ENCODE measurements around the gene C1GALT1C1L. TPM values are rescaled to one million over a fixed set of nuclear protein-coding genes. Genes with fewer than 3 reads are reported as not detected.
A peak's percentile ranks its signal among the peaks of the same experiment; 100 is the strongest.

The C1GALT1C1L gene
- not detected for total RNA-seq

- DNase-seq (ENCODE audit: low spot score), result no peak
- Mint-ChIP-seq H3K27ac (no peak within 1 kb of the TSS), H3K27me3 (peaks cover 24 to 40% of the 10 kb centered on the region in 2 donors), H3K36me3 (no peaks in the 10 kb centered on the region), H3K4me1 (ENCODE audit: low read depth in 2 of 2) (peaks cover 3 to 7% of the 10 kb centered on the region in 2 donors), H3K9me3 (no peaks in the 10 kb centered on the region), H3K4me3 (peak within 1 kb of the TSS; percentile 55)
- peak; percentile 43 to 52 for ATAC-seq
These were observed at the start of gene C1GALT1C1L for GRCh38 chr2:43676322-43677050. TSS of gene C1GALT1C1L (minus strand) at chr2:43676429. CDS start at chr2:43676322, 107 bp downstream.

DNA sequence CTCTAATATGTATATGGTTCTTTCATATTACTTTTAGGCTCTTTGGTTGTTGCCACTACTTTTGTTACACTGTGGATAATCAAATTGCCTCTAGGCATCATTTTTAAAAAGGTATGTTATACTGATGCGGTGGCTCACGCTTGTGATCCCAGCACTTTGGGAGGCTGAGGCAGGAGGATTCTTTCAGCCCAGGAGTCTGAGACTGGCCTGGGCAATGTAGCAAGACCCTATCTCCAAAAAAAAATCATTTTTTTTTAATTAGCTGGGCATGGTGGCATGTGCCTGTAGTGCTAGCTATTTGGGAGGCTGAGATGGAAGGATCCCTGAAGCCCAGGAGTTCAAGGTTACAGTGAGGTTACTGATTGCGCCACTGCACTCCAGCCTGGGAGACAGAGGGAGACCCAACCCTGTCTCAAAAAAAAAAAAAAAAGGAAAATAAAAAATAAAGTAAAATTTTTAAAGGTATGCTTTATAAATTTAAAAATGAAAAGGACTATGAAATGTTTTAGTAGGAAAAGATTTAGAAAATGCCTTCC lies 49.5 kb upstream of the C1GALT1C1L start:
- H3K36me3 Mint-ChIP-seq, result no peaks in the 10 kb centered on the region
- ATAC-seq (no peak), DNase-seq (ENCODE audit: low spot score) (no peak)
- H3K4me3 Mint-ChIP-seq, result no peak overlapping the region
- H3K27ac Mint-ChIP-seq, result no peak overlapping the region
- no peaks in the 10 kb centered on the region for H3K4me1 Mint-ChIP-seq (ENCODE audit: low read depth in 2 of 2)
- H3K9me3 Mint-ChIP-seq, result no peaks in the 10 kb centered on the region
- H3K27me3 Mint-ChIP-seq, result peaks cover 13 to 17% of the 10 kb centered on the region in 2 donors

DNA sequence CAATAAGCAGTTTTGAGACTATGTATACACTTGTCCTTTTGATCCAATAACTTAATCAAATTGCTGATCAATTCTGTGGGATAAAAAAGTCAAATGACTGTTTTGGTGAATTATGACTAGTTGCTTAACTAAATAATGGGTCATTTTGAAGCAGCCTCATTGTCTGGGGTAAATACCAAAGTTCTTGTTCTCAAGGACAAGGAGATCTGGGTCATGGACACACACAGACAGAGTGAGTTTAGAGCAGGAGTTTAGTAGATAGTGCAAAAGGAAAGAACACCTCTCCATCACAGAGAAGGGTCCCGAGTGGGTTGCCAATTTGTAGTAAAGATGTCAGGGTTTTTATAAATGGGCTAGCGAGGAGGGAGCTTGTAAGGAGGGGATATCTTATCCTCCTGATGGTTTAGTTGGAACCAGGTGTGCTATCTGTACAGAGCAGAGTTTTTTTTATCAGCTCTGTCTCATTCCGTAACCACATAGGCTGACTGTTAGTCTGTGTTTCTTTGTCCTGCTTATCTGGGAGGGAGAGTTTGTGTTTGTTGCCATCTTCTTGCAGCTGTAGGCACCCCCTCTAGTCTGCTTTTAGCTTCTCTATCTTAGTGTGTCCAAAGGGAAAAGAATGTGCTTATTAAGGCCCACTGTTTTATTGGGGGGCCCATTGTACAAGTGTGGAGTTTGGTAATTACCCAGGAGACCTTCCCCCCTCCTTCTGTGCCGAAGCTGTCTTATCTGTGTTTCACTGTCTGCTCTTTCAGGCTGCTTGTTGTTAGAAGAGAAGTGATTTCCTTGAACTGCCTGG lies 48.7 kb upstream of the C1GALT1C1L start:
- Mint-ChIP-seq H3K27ac (no peak overlapping the region), H3K9me3 (no peaks in the 10 kb centered on the region), H3K36me3 (no peaks in the 10 kb centered on the region), H3K4me1 (ENCODE audit: low read depth in 2 of 2) (no peaks in the 10 kb centered on the region), H3K27me3 (peaks cover 13 to 15% of the 10 kb centered on the region in 2 donors), H3K4me3 (no peak overlapping the region)
- DNase-seq (ENCODE audit: low spot score), result no peak
- ATAC-seq, result peak in 1 of 2 donors; percentile 48

- no peak overlapping the region for H3K4me3 Mint-ChIP-seq
- DNase-seq (ENCODE audit: low spot score) (no peak), ATAC-seq (no peak)
- H3K36me3 Mint-ChIP-seq, result no peaks in the 10 kb centered on the region
- no peaks in the 10 kb centered on the region for H3K9me3 Mint-ChIP-seq
- peaks cover 24 to 39% of the 10 kb centered on the region in 2 donors for H3K27me3 Mint-ChIP-seq
- no peak overlapping the region for H3K27ac Mint-ChIP-seq
- no peaks in the 10 kb centered on the region for H3K4me1 Mint-ChIP-seq (ENCODE audit: low read depth in 2 of 2)
These were observed 42.4 kb upstream of the C1GALT1C1L start for GRCh38 chr2:43718530-43719124.

DNA sequence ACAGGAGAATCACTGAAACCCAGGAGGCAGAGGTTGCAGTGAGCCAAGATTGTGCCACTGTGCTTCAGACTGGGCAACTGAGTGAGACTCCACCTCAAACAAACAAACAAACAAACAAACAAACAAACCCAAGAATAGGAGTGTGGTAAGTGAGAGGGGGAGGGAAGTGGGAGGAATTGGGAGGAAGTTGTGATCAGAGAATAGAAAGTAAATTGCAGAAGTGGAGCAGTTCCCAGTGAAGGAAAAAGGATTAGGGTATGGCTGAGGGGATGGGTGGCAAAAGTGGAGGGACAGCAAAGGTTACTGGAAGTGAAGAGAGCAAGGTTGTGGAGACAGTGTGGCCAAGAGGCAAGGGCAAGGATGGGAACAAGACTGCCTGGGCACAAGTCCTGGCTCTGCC lies 41.1 kb upstream of the C1GALT1C1L start:
- no peak overlapping the region for H3K27ac Mint-ChIP-seq
- H3K4me1 Mint-ChIP-seq (ENCODE audit: low read depth in 2 of 2), result no peaks in the 10 kb centered on the region
- no peaks in the 10 kb centered on the region for H3K9me3 Mint-ChIP-seq
- peaks cover 20 to 39% of the 10 kb centered on the region in 2 donors for H3K27me3 Mint-ChIP-seq
- no peaks in the 10 kb centered on the region for H3K36me3 Mint-ChIP-seq
- no peak overlapping the region for H3K4me3 Mint-ChIP-seq
- DNase-seq (ENCODE audit: low spot score), result no peak
- ATAC-seq, result peak in 1 of 2 donors; percentile 6

- Mint-ChIP-seq H3K4me3 (no peak overlapping the region), H3K36me3 (no peaks in the 10 kb centered on the region), H3K4me1 (ENCODE audit: low read depth in 2 of 2) (no peaks in the 10 kb centered on the region), H3K27me3 (peaks cover 15 to 47% of the 10 kb centered on the region in 2 donors), H3K27ac (no peak overlapping the region), H3K9me3 (no peaks in the 10 kb centered on the region)
- DNase-seq (ENCODE audit: low spot score) (no peak), ATAC-seq (no peak)
These were observed 39.3 kb upstream of the C1GALT1C1L start for GRCh38 chr2:43715300-43716098.

- Mint-ChIP-seq H3K4me3 (no peak overlapping the region), H3K4me1 (ENCODE audit: low read depth in 2 of 2) (no peaks in the 10 kb centered on the region), H3K9me3 (no peaks in the 10 kb centered on the region), H3K36me3 (no peaks in the 10 kb centered on the region), H3K27me3 (peaks cover 15 to 59% of the 10 kb centered on the region in 2 donors), H3K27ac (no peak overlapping the region)
- DNase-seq (ENCODE audit: low spot score), result no peak
- no peak for ATAC-seq
These were observed 37.9 kb upstream of the C1GALT1C1L start for GRCh38 chr2:43714164-43714563.

DNA sequence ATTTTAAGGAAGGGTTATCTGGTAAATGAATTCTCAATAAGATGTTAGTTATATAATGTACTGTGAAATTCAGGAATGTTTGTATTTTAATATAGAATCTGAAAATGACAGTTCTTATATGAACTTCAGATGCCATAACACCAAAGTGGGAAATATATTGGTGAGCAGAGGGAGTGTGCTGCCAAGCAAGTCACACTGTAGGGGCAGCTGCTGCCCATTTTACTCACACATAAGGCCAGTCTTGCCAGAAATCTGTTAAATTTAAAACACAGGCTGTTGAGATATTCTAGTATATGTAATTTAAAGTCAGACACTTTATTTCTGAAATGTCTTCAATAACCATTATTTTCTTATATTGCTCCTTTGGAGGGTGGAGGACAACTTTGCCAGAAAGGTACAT lies 34.6 kb upstream of the C1GALT1C1L start:
- no peaks in the 10 kb centered on the region for H3K4me1 Mint-ChIP-seq (ENCODE audit: low read depth in 2 of 2)
- H3K9me3 Mint-ChIP-seq, result no peaks in the 10 kb centered on the region
- no peak overlapping the region for H3K4me3 Mint-ChIP-seq
- DNase-seq (ENCODE audit: low spot score) (no peak), ATAC-seq (no peak)
- H3K36me3 Mint-ChIP-seq, result no peaks in the 10 kb centered on the region
- no peak overlapping the region for H3K27ac Mint-ChIP-seq
- peaks cover 16 to 52% of the 10 kb centered on the region in 2 donors for H3K27me3 Mint-ChIP-seq

DNA sequence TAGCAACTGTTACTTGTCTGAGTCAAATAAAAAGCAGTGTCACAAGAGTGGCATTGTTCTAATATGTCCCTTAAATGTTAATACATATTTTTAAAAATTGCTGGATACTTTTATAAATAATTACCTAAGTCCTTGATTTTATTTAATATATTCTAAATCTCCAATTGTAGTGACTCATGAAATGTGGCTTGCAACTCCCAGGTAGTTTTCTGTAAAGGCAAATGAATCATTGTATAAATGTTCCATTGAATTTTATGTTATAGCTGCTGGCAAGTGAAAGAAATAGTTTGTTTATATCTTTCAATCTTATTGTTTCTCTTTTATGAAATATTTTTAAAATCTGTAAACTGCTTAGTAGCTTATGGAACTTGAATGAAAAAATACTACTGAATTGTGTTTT lies 32.7 kb upstream of the C1GALT1C1L start:
- Mint-ChIP-seq H3K27ac (no peak overlapping the region), H3K4me1 (ENCODE audit: low read depth in 2 of 2) (no peaks in the 10 kb centered on the region), H3K9me3 (no peaks in the 10 kb centered on the region), H3K36me3 (no peaks in the 10 kb centered on the region), H3K27me3 (peaks cover 11 to 39% of the 10 kb centered on the region in 2 donors), H3K4me3 (no peak overlapping the region)
- no peak for DNase-seq (ENCODE audit: low spot score)
- ATAC-seq, result no peak

GRCh38 chr2:43708178-43708577 lies 31.9 kb upstream of the C1GALT1C1L start:
- no peaks in the 10 kb centered on the region for H3K9me3 Mint-ChIP-seq
- H3K27ac Mint-ChIP-seq, result no peak overlapping the region
- peaks cover 11 to 39% of the 10 kb centered on the region in 2 donors for H3K27me3 Mint-ChIP-seq
- DNase-seq (ENCODE audit: low spot score), result no peak
- no peaks in the 10 kb centered on the region for H3K36me3 Mint-ChIP-seq
- no peaks in the 10 kb centered on the region for H3K4me1 Mint-ChIP-seq (ENCODE audit: low read depth in 2 of 2)
- H3K4me3 Mint-ChIP-seq, result no peak overlapping the region
- ATAC-seq, result no peak

GRCh38 chr2:43707255-43708015 lies 31.2 kb upstream of the C1GALT1C1L start:
- Mint-ChIP-seq H3K9me3 (no peaks in the 10 kb centered on the region), H3K27ac (no peak overlapping the region), H3K27me3 (peaks cover 15 to 40% of the 10 kb centered on the region in 2 donors), H3K4me1 (ENCODE audit: low read depth in 2 of 2) (no peaks in the 10 kb centered on the region), H3K36me3 (no peaks in the 10 kb centered on the region), H3K4me3 (no peak overlapping the region)
- DNase-seq (ENCODE audit: low spot score), result no peak
- no peak for ATAC-seq

DNA sequence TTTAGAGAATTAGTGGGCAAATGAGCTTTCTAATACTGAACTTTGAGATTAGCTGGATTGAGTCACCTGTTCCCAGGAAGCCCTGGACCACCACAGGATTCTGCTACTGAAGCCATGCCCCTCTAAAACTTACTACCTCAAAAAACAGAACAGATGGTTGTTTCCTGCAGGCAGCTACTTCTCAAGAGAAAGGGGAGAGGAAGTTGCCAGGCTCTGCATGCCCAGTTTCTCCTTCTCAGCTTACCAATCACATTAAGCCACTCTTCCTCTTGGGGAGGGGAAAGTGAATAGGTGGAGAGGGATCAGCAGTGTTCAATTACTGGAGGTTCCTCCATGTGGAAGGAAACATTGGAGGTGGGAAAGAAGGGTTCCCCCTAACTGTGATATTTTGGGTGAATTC lies 24.9 kb upstream of the C1GALT1C1L start:
- Mint-ChIP-seq H3K36me3 (no peaks in the 10 kb centered on the region), H3K4me3 (no peak overlapping the region), H3K4me1 (ENCODE audit: low read depth in 2 of 2) (no peaks in the 10 kb centered on the region), H3K27me3 (peaks cover 22 to 27% of the 10 kb centered on the region in 2 donors), H3K9me3 (no peaks in the 10 kb centered on the region), H3K27ac (no peak overlapping the region)
- no peak for DNase-seq (ENCODE audit: low spot score)
- no peak for ATAC-seq

GRCh38 chr2:43699761-43700160 lies 23.5 kb upstream of the C1GALT1C1L start:
- H3K4me1 Mint-ChIP-seq (ENCODE audit: low read depth in 2 of 2), result no peaks in the 10 kb centered on the region
- H3K4me3 Mint-ChIP-seq, result no peak overlapping the region
- ATAC-seq (no peak), DNase-seq (ENCODE audit: low spot score) (no peak)
- H3K27ac Mint-ChIP-seq, result no peak overlapping the region
- H3K27me3 Mint-ChIP-seq, result peaks cover 22 to 29% of the 10 kb centered on the region in 2 donors
- no peaks in the 10 kb centered on the region for H3K36me3 Mint-ChIP-seq
- no peaks in the 10 kb centered on the region for H3K9me3 Mint-ChIP-seq

Data from natural killer cell treated with Interleukin-12 subunit alpha and Interleukin-12 subunit beta and Interleukin-15 and Interleukin-18, amount 100 ng/mL, for 72 hours (primary cell).